GM21528 (cell line): ENCODE data around the gene ZFYVE28.
"Not testable (repeated sequence)": the region's sequence is repeated elsewhere in the genome, so short reads cannot be mapped to it uniquely, and the experiment has no call there.

Source experiments
- ATAC-seq: cut with Tn5 transposase; IDR thresholded peaks from one replicate; pipeline ENCODE4 v1.9.1; 2021; ENCODE audit warnings: mild to moderate bottlenecking, moderate library complexity; ENCODE audit not compliant: unreplicated experiment, low FRiP score

The ZFYVE28 gene

DNA sequence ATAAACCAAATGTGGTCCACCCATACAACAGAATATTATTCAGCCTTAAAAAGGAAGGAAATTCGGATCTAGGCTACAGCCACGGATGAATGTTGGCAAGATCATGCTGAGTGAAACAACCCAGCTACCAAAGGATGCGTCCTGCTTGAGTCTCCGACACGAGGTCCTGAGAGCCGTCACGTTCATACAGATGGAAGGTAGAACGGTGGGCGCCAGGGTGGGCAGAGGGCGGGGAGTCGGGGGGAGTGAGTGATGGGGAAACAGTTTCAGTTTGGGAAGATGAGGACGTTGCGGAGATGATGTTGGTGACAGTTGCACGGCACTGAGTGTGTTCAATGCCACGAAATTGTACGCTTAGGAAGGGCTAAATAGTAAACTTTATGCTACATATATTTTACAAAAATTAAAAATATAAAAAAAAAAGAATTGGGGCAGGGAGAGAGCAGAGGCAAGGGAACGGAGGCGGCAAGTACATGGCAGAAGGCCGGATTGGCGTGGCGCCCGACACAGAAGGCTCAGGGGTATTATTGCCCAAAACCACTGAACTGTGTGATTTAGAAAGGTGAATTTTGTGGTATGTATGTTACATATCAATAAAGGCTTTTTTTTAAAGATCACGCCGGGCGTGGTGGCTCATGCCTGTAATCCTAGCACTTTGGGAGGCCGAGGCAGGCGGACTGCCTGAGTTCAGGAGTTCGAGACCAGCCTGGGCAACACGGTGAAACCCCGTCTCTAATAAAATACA lies 141.7 kb downstream of the ZFYVE28 start:
- no peak for ATAC-seq

DNA sequence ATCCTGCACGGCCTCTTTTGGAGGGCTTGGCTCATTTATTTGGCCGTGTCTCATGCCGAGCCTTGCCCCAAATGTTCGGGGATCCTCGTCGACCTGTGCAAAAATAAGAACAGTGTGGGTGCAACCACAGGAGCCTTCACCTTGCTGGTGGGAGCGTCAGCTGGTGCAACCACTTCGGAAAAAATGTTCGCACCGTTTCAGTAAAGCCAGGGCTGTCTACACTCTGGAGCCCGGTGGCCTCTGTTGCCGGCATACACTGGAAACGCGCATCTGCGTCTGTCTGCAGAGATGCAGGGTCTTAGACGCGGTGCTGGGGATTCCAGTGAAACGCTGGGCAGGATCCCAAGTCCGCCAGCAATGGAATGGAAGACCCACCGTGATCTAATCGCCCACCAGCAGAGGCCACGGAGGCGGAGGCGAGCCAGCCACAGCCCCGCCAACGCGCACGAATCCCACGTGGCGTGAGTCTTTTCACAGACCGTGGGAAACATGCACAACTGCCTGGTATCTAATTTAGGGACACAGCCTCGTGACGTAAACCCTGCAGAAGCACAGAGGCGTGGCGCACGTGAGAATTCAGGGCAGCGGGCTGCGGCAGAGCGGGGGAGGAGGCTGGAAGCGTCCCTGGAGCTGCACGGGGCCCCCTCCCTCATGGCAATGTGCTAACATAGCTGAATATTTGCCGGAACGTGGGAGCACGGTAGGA lies 142.7 kb downstream of the ZFYVE28 start:
- ATAC-seq, result no peak

DNA sequence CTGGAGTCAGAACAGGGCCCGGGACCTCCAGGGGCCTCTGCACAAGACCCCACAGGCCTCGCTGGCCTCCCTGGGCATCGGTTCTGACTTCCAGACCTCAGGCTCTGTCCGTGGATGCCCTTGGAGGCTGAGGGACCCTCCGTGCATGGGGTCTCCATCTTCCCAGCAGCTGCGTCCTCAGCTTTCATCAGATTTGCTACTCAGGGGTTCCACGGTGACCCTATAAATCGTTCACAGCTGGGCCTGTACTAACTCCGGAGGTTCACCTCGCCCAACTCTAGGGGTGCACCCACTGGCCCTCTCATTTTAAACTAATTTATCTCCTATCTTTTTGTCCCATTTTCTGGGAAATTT lies 143.4 kb downstream of the ZFYVE28 start:
- ATAC-seq, result not testable (repeated sequence)

DNA sequence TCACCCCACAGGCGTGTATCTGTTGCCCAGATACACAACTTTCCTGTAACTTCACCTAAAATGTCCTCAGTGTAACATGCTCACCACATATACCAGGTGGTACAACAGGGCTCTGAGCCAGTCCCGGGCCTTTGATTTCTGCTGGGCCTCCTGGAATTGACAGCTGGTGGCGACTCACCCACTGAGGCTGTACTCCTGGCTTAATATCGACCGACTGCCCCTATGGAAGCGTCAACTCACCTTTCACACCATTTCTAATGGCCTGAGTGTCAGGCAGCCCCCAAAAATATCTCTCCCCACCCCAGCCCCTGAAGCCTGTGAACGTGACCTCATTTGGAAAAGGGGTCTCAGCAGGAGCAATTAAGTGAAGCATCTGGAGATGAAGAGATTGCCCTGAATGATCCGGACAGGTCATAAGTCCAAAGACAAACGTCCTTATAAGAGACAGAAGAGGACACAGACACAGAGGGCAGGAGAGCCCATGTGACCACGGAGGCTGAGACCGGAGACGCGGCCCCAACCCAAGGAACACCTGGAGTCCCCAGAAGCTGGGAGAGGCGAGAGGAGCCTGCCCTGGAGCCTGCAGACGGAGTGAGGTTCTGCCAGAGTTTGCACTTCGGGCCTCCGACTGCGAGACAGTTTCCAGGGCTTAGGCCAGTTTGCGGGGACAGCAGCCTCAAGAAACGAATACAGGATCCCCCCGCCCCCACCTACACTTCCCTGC lies 144.0 kb downstream of the ZFYVE28 start:
- no peak for ATAC-seq

DNA sequence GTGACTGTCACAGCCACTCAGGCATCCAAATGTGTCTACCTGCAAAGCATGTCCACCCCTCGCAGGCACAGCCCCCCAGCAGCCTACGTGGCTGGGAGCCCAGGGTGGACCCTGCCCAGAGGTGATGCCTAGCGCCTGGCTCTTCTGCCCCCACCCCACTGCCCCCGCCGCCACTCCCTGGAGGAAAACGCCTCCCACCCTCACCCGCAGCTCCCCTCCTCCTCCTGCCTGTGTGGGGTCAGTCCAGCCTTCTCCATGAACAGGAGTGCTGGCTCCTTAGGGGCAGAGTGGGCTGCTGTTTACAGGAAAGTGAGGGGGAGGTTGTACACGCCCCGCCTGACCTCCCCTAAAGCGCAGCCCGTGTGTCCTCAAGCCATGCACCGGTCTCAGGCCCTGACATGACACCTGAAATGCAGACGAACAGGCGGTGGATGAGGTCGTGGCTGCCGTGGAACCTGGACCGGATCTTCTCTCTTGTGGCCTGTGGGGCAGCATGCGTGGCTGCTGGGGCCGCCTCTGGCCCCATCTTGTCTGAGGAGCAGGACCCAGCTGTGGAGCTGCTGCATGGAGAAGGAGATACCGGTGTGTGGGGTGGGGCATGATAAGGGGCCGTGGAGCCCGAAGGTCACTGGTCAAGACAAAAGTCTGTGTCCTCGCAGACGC lies 144.7 kb downstream of the ZFYVE28 start:
- no peak for ATAC-seq

DNA sequence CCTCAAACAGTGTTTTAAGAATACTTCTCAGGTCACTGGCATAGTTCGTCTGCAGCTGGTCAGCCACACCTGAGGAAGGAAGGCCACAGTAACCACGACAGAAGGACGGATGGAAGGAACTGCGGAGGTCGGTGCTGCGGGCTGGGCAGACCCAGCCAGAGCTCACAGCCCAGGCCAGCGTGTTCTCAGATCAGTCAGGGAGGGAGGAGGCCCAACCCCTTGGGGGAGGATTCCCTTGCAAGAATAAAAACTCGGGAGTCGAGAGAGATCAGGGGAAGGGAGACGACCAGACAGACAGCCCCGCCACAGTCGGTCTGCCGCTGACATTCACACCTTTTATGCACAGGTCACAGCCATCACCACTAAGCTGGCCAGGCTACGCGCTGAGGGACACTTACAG lies 145.2 kb downstream of the ZFYVE28 start:
- ATAC-seq, result no peak

DNA sequence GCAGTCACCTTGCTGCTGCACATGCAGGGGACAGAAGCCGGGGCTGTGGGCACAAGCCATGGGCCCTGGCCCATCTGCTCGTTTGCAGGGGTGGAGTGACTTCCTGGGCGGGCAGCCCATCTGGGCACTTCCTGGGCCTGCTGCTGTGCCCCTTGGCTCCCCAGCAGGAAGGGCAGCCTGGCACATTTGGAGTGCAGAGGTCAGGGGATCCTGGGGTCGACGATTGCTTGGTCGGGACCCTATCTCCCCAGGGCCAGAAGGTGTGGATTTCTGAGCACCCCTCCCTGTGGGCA lies 145.7 kb downstream of the ZFYVE28 start:
- ATAC-seq, result no peak

DNA sequence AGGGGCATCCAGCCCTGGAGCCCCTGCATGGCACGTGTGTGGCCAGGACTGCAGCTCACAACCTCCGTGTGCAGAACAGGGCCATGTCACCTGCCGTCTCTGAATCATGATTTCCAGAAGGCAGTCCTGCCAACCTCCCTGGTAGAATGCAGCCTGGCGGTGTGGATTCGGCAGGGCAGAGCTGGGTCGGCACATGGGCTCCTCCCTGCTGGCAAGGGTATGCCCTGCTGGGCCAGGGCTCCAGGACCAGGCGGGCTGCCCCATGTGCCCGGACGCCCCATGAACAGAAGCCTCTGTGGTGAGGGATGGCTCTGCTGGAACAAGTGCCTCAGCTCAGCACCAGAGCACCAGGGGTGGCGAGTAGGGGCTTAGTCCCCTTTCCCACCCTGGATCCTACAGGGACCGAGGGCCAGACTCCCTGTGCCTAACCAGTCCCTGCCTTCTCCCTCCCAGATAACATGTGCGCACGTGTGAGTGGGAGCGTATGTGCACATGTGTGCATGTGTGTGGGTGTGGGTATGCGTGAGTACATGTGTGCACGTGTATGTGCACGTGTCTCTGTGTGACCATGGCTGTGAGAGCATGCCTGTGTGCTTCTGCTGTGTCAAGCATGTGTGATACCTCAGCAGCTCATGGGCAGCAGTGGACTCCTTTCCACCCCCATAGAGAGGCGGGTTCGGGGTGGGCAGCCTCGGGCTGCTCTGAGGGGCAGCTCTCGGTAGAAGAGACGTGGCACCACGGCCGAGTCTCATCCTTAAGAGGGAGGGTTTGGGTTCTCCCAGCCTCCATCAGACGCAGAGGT lies 146.2 kb downstream of the ZFYVE28 start:
- no peak for ATAC-seq

DNA sequence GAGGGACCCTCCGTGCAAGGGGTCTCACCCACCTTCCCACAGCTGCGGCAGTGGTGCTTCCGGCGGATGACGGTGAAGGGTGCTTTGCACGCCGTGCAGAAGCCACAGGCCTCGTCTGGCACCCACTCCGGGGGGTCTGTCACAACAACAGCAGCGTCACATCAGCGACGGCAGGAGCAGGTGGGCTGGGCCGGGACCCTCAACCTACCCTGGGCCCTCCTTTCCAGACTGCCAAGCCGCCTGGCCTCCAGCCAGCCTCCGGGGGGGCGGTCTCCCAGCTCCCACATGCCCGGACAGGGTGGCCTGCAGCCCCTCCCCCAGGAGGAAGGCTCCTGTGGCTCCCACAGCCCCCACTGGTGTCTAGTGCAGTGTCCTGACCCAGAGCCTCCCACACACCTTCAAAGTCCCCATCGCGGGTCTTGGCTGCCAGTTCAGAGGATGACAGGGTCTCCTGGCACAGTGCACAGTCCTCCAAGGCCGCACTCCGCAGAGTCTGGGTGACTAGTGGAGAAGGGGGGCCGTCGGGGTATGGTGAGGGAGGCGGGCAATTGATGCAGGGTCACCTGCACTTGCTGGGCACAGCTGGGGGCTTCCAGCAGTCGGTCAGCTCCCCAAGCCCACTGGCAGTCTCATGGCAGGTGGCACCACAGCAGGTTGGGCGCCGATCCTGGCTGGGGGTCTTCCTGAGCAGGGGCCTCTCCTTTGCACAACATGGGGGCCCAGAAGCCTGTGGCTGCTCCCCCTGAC lies 147.0 kb downstream of the ZFYVE28 start:
- ATAC-seq, result no peak

DNA sequence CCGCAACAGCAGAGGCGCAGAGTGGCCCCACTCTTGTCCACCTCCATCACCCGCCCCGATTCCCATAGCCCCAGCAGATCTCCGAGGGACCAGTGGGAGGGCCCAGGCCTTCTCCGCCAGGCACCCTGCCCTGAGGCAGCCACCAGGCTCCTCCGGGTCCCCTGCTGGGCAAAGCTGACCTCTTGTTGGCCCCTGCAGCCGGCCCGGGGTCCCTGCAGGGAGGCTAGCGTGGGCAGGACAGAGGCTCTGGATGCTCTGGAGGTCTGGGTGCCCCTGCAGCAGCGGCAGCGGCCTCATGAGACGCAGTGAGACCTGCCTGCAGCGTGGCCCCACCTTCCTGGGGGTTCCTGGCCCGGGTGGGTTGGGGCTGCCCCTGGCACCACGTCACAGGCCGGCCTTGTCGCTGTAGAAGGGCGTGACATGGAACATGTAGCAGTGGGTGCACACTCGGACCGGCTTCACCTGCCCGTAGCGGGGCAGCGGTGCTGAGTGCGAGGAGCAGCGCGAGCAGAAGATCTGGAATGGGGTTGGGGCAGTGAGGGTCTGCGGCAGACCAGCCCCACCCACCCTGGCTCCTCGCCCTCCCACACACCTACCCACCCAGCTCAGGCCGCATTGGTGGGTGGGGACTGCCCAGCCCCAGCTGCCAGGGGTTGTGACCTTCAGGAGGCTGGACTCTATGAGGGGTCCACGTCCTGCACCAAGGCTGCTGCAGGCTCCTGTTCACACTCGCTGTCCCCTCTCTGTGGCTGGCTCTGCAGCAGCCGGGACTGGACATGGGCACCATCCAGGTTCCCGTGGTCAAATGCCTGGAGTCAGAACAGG lies 147.9 kb downstream of the ZFYVE28 start:
- no peak for ATAC-seq

DNA sequence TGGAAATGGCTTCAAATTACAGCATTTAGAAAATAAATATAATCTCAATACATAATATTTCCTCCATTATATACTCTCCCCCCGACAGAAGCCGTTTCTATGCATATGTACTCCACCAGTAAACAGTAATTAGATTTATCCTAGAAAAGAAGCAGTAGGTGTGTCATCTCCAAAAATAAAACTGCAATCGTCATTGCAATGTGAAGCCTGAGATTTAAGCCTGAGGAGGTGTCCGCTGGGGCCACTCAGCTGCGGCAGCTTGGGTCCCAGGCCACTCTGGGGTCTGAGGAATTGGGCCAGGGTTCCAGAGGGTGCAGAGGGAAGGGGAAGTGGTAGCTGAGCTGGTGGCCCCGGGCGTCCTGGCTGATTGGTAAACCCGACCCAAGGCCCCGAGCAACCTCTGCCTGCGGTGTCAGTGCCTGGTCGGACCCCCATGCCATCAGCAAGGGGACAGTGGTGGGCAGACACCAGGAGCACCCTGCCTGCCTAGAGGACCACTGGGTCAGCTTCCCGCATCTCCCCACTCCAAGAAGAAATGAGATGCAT lies 148.8 kb downstream of the ZFYVE28 start:
- ATAC-seq, result no peak

DNA sequence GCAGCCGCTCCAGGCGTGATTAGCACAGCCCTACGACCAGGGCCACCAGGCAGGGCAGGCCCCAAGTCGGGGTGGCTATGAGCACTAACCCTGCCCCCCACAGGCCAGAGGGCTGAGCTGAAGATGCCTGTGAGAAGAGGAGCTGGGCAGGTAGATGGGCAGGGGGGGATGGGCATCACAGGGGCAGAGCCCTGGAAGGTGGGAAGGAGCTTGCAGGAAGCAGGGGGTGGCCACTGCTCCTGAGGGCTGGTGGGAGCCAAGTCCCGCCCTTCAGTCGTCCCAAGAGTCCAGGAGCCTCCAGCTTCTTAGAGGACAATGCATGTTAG lies 149.3 kb downstream of the ZFYVE28 start:
- no peak for ATAC-seq

DNA sequence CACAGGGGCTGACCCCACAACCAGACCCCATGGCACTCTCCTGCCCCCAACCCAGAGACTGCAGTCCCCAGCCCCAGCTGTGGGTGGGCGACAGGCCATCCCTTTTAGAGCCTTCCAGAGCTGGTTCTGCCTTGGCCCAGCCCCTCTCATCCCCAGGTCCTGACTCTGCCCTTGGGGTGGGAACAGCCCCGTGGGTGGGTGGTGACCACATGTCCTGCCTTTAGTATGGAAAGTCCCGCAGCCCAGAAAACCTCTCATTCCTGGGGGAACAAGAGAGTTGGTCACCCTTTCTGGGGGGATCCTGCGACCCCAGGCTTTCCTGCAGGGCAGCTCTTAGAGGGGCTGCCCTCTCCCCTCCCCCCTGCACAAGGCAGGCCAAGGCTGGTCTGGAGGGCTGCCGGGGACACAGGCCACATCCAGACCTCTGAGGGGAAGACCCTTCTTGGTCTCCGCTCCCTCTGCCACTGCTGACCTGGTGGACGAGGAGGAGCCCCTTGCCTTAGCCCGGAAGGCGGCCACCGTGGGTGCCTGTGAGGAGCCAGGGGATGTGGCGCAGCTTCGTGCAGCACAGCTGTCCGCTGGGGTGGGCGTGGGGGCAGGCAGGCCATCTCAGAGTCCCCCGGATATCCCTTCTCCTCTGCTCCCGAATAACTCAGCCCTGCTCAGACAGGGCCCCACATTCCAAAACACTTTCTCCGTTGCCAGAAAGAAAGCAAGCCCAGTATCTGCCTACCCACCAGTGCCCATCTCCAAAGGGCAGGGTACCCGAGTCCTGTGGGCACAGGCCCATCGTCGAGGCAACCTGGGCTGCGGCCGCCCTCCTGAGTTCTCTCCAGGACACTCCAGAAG lies 149.9 kb downstream of the ZFYVE28 start:
- no peak for ATAC-seq

DNA sequence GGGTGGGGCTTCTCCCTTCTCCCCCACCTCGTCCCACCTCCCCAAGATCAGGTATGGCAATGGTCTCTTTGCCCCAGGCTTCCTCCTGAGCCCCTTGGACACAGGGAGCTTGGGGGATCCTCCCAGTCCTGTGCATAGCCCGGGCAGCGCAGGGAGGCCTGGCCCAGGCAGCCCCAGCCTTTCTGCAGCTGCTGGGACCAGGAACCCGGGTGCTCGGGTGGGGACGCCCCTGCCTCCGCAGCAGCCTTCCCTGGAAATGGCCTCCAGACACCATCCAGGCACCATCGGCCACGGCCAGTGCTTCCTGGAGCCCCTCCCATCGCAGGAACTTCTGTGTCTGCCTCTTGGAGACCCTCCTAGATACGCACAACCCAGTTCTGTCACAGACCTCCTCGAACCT lies 150.6 kb downstream of the ZFYVE28 start:
- no peak for ATAC-seq

DNA sequence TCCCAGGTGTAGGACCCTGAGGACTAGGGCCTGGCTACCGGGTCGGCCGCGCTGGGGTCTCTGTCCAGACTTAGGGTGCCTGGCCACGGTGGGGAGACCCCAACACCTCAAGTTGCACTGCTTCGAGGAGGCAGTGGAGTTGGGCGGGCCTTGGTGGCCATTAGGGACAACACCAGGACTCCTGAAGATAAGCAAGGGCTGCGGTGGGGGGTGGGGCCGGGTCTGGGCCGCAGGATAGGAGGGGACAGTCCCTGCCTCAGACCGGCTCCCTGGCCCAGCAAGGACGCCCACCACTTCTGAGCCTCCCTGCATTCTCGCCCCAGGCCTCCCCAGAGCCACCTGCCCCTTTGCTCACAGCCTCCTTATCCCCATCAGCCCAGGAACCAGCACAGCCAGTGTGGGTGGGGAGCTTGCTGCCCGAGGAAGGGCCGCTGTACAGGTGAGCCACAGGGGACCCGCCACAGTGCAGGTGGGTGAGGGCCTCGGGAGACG lies 151.1 kb downstream of the ZFYVE28 start:
- no peak for ATAC-seq

DNA sequence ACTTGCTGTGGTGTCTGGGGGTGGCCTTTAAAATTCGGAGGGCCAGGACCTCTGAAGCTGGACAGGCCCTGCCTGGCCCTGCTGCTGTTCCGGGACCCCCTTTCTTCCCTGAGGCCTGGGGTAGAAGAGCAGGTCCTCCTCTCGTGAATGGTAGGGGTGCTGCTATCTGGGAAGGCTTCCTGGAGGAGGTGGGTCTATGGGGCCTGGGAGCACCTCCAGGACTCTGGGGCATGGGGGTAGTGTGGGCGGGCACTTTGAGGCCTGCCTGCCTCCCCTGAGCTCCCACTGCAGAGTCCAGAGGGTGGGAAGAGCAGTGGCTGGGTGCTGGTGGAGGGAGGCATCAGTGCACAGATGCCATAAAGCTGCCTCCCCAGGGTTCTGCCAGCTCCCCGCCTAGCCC lies 151.6 kb downstream of the ZFYVE28 start:
- ATAC-seq, result no peak

DNA sequence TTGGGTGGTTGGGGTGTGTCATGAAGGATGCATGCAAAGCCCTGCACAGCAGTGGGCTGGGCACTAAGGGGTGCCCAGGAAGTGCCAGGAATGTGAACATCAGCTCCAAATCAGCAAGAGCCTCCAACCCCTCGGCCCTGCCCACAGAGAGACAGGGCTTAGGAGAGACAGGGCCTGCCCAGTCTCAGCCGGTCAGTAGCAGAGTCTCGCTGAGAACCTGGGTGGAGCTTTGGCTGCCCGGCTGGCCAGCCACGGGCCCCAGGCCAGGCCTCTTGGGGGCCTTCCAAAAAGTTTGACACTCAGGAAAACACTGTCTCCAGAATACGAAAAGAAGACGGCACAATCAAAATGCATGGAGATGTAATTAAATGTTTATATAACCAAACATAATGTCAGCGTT lies 152.3 kb downstream of the ZFYVE28 start:
- ATAC-seq, result no peak
